HG03066 (cell line): Measurements from ENCODE around the gene PODXL2.

ENCODE experiments used
- ATAC-seq: cut with Tn5 transposase; IDR thresholded peaks from one replicate; pipeline ENCODE4 v1.9.1; 2021; ENCODE audit warnings: low read depth; ENCODE audit not compliant: unreplicated experiment

Gene PODXL2

DNA sequence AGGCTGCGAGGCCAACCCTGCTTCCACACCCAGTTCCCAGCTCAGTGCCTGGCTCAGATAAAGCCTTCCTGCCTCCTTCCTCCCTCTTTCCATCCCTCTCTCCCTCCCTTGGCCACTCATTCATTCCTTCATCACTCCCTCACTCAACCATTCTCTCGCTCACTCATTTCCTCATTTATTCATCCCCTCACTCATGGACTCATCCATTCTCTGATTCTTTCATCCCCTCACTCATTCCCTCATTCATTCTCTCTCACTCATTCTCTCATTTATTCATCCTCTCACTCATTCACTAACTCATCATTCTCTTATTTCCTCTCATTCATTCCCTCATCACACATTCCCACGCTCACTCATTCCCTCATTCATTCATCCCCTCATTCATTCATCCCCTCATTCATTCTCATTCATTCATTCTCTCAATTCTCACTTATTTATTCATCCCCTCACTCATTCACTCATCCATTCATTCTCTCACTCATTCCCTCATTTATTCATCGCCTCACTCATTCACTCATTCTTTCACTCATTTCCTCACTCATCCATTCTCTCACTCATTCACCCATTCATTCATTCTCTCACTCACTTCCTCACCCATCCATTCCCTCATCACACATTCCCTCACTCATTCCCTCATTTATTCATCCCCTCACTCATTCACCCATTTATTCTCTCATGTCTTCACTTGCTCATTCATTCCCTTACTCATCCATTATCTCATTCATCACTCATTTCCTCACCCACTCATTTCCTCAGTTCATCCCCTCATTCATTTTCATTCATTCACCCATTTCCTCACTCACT lies 56.9 kb downstream of the PODXL2 start:
- no peak for ATAC-seq

DNA sequence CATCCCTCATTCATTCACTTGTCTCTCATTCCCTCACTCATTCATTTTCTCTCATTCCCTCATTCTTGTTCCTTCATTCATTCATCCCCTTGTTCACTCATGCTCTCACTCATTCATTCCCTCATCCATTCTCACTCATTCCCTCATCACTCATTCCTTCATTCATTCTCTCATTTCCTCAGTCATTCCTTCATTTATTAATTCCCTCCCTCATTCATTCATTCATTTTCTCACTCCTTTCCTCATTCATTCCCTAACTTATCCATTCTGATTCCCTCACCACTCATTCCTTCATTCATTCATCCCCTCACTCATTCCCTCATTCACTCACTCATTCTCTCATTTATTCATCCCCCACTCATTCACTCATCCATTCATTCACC lies 57.5 kb downstream of the PODXL2 start:
- ATAC-seq: no peak

DNA sequence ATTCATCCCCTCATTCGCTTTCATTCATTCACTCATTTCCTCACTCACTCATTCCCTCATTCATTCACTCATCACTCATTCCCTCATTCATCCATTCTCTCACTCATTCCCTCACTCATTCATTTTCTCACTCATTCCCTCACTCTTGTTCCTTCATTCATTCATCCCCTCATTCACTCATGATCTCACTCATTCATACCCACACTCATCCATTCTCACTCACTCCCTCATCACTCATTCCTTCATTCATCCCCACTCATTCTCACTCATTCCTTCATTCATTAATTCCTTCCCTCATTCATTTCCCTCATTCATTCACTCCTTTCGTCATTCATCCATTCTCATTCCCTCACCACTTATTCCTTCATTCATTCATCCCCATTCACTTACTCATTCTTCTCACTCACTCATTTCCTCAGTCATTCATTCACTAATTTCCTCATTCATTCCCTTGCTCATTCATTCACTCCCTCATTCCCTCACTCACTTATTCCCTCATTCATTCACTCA lies 58.3 kb downstream of the PODXL2 start:
- no peak for ATAC-seq

DNA sequence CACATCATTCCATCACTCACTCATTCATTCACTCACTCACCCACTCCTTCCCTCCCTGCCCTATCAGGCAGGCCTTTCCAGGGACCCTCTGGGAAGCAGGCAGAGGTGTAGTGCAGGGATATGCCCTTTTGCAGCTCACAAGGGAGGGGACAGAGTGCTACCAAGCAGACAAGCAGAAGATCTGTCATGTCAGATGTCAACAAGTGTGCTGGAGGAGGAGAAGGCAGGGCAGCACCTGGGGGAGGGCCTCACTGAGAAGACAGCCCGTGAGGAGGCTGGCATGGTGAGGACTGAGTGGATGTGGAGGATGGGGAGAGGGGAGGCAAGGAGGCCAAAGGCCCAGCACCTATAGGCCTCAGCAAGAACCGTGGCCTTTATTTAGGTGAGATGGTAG lies 59.0 kb downstream of the PODXL2 start:
- no peak for ATAC-seq

DNA sequence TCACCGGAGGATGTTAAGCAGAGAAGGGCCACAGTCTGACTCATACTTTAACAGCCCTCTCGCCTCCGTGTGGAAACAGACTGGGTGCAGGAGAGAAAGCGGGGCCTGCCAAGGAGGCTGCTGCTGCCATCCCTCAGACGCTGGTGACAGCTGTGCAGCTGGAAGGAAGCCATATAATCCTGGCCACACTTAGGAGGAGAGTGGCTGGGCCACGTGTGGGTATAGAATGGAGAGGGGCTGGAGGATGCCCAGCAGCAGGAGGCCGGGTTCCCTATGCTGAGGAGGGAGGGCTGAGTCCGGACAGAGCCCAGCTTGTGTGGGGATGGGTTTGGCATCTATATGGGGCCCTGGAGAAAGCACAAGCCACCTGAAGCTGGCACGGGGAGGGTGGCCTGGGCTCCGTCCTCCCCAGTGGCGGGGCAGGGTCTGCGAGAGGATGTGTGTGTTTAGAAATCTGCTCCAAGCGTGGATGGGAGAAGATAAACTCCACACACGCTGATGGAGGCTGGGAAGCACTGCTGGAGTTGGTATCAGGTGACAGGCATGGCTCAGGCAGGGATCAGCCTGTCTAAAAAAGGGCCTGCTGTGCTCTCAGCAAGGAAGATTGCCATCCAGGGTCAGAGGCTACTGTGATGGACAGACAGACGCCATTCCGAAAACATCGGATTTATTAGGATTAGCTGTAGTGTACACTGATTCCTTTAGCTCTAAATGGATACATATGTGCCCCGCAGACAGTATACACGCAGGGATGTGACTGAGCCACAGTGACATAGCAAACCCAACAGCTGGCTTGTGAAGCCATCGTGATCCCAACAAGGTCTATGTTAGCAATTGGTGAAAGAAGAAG lies 59.7 kb downstream of the PODXL2 start:
- ATAC-seq: no peak

DNA sequence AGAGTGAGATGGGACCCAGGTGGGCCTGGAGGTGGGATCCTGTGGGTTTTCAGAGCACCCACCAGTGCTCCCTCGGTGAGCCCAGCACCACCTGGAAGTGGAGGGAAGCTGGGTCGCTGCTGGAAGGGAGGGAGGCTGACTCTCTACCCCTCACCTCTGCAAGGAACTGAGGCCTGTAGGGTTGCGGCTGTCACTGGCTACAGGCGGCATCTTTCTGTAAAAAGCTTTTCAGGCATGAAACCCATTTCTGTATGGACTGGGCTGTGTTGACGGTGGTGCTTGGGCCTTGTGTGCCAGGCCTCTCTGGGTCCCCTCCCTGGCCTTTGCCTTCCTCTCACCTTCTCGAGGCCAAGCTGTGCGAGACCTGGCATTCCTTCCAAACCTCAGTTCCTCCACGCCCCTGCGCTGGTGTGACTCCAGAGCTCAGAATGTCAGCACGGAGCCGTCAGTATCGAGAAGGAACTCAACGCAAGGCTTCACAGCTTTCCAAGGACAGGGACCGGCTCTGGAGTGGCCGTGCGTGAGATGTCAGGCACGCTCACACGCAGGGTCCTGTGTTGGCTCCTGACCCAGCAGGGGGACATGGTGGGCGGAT lies 60.4 kb downstream of the PODXL2 start:
- no peak for ATAC-seq

DNA sequence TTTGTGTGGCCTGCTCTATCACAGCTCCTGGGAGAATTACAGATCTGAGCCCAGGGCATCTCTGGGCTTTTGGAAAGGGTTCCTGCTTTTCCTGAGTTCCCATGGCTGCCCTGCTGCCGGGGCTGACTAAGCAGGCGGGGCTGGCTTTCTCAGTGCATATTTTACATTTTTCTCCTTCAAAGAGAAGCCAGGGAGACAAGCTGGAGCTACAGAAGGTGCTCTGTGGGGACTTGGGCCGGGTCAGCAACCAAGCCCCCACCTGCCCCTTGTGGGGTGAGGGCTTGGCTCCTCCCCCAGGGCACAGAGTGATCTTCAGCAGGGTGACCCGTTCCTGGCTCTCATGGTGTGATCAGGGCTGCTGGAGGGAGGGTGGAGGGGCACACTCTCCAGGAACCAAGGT lies 61.1 kb downstream of the PODXL2 start:
- ATAC-seq: no peak

DNA sequence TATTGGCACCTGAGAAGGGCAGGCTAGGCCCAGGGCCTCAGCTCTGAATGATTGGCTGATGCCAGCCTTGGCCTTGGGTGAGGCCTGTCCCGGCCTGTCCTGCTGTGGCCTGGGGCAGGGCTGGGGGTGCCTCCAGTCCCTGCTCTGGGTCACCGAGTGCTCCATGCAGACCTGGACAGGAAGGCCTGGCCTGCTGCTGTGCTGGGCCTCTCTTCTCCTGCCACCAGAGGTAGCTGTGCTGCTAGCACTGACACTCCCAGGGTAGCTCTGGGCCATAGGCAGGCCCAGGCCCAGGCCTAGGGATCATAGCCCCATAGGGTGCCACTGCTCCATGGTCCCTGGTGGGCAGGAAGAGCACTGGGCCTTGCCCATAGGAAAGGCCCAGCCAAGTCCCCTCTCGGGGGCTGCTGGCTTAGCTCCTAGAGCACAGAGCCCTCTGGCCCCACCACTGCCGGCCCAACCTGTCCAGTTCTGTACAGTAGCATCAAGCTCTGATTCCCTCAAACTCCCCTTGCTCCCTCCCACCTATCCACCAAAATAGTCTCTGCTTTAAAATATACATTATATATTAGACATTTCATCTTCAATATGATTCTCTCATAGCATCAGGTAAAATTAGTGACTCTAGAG lies 62.0 kb downstream of the PODXL2 start:
- ATAC-seq: no peak

DNA sequence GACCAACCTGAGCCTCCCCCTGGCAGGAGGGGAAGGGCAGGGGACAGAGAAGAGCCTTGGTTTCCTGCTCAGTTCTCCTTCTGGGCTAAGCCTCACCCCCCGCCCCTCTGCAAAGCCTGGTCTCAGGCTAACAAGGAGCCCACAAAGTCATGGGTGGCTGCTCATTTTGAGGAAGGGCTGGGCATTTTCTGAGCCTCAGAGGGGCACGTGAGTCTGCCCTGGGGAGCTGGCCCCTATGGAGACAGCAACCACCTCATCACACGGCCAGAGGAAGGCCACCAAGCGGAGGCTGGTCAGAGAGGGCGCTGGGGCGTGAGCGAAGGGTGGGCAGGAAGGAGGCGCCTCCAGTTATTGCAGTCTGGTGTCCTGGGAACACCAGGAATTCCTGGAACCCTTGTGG lies 62.5 kb downstream of the PODXL2 start:
- ATAC-seq: no peak

DNA sequence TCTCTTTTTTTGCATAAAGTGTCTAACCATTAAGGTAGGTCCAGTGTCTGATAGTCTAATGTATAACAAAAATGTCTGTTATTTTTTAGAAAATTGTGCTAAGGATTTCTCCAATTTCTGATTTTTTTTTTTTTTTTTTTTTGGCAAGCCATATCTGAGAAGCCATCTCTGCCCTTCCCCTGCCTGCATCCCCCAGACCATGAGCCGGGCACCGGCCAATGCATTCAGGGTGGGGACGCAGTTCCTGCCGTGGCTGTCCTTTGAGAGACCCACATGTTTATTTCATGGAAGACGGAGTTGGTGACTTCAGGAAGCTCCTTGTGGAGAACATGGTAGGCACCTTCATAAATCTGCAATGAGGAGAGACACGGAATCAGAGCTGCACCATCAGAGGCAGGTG lies 63.0 kb downstream of the PODXL2 start:
- no peak for ATAC-seq

DNA sequence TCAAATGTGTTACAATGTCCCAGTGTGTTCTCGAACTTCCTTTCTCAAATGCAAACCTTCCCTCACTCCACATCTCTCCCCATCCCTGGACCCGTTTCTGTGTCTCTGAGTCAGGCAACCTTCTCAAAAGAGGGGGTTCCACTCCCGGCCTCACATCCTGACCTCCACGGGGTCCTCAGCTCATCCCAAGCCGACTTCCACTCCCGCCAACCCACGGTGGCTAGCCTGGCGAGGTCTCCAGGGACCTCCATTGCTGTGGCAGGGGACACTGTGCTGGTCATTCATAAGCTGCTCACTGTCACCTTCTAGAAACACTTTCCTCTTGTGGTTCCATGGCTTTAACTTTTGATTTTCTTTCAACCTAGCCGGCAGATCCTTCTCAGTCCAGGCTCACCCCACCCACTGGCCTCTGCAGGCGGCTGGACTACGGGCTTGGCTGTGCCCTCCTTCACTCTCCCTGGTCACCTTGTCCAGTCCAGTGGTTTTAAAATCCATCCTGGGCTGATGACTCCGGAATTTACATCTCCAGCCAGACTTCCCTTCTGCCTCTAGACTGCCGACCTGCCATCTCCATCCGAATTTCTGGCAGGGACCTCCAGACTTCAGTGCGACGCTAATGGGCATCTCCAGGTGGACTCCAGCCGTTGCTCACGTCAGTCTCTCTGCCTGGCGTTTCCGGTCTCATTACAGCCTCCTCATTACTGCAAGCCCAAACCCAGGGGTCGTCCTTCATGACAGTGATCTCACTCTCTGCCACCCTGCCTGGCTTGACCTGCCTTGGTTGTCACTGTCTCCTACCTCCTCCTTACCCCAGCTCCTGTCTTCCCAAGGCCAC lies 63.7 kb downstream of the PODXL2 start:
- no peak for ATAC-seq

DNA sequence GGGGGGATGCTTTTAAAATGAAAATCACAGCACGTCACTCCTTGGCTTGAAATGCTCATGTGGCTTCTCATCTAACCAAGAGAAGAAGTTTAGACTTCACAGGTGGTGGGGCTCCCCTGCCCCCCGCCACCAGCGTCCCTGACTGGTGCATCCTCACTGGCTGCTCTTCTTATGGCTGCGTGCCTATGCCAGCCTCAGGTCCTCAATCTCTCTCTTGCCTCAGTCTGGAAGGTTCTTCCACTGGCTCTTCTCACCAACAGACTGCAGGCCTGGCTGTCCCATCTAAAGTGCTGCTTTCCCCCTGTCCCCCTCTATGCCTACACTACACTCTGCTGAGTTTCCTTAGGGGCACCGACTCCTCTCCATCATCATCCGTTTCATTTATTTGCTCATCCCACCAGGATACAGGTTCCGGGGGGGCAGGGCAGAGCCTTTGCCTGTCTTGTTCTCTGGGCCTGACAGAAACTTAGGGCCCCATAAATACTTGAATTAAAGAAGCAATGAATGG lies 64.4 kb downstream of the PODXL2 start:
- ATAC-seq: no peak

DNA sequence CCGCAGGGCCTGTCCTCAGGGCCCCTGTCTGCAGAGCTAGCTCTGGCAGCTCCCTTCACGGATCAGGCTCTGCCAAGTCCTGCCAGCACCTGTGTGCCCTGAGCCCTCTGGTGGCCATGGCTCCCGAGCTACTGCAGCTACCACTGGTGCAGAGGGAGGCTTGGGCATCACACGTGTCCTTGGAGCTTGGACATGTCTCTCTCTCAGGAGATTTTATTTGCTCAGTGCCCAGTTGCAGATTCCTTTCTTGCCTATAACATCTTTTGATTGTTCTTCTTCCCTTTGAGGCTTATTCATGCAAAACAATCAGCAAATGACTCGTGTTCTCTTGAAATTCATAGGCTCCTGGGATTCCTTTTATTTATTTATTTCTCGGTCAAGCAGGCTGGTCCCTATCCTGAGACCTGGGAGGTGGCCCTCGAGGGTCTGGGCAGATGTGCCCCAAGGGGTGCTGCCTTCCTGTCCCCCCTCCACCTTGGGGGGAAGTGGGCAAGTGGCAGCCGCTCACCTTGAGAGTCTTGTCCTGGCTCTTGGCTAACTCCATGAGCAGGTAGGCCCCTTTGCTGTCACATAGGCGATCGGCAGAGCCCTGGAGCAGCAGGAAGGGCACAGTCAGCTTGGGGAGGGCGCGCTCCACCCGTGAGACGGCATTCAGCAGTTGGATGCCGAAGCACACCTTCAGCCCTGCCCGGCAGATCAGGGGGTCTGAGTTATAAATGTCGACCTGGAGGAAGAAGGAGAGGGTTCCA lies 65.7 kb downstream of the PODXL2 start:
- no peak for ATAC-seq

DNA sequence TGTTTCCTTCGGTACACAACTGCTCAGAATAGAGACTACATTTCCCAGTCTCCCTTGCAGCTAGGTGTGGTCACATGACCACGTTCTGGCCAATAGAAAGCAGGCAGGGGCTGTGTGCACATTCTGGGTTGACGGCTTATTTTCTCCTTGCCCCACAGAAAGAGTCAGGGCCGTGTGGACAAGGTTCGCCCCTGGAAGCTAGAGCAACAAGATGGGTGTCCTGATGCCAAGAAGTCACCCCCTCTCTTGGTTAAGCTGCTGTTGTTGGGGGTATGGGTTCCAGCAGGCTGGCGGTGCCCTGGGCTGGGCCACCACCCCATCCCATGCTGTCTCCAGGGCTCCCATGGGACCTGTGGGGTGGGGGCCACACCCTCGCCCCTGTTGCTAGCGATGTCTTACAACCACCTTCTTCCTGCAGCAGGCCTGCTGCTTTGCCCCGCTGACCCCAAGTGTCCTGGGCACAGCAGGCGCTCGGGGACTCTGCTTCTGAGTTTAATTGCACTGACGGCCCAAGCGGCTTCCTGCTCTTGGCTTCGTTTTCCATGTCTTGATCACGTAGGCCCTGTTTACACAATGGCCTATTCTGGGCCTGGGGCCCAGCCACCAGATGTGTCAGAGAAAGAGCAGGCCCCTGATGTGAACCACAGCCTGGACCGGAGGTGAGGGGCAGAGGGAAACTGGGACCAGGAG lies 68.7 kb downstream of the PODXL2 start:
- ATAC-seq: no peak

DNA sequence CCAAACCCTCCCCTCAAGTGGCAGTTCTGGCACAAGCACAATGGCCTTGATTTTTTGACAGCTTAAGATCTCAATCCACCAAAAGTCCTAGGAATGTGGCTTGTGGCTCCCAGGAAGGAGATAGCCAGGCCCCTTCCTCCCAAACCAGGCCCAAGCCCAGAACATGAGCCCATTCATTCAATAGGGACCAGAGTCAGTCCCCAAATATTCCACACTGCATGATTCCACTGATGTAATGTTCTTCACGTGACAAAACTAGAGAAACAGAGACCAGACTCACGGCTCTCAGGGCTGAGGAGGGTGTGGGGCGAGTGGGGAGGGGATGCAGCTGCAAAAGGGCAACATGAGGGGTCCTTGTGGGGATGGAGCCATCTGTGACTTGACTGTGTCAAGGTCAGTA lies 69.3 kb downstream of the PODXL2 start:
- no peak for ATAC-seq

DNA sequence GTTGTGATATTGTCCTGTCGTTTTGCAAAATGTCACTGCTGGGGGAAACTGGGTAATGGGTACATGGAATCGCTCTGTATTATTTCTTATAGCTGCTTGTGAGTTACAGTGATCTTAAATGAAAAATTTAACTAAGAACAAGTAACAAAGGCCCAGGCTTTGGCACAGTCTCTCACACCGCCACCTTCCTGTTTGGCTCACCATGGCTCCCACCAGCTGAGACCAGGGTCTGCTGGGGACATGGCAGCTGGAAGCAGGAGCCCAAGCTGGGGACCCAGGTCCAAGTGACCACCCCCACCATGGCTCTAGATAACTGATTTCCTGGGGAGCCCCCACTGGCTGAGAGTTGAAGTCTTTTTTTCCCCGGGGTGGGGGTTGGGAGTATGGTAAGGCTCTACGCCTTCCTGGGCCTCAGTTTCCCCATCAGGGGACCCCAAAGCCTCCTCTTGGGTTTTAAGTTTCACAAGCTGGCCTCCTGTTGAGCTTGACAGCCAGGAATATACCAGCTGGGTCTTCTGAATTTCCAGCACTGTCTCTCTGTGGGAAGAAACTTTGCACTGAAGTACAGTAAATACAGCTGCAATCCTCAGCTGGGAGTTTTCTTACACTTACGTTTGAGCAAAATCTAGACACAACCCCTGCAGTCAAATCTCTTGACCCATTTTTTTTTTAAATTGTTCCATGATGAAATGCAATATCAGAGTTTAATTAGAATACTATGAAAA lies 69.9 kb downstream of the PODXL2 start:
- no peak for ATAC-seq

DNA sequence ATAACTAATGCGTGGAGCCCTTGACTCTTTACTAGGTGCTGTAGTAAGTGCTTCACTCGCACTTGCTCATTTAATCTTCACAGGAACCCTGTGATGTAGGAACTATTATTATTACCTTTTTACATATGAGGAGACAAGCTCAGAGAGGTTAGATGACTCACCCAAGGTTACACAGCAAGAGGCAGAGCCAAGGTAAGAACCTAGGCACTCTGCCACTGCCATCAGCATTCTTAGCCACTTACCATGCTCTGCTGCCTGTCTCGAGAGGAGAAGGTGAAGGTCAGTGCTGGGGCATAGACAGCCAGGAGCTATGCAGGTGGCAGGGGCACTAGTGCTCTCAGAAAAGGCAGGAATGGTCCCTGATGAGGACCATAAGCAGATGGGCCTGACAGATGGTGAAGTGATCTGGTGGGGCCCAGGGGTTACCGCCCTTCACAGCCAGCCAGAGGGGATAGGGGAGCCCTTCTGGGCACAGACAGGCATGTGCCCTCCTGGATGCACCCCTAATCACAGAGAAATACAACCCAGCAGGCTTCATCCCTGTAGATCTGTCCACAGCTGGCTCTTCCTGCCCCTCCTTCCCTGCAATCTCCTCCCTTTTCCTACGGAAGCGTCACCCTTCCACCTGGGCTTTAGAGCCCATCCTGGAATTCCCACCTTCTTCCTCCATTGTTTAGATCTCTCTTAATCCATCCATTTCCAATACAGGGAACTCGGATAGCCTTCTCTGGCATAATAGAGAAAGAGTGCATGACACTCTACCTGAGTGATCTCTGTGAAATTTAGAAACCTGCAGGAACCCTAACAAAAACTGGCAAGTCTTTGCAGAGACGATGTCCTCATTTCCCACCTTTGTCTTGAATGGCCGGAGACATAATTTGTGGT lies 70.7 kb downstream of the PODXL2 start:
- no peak for ATAC-seq
